T-cell (primary cell): ENCODE measurements around the gene C3orf62. TPM values are rescaled to one million over a fixed set of nuclear protein-coding genes. Genes with fewer than 3 reads are reported as not detected.
"Not testable (repeated sequence)": the region's sequence is repeated elsewhere in the genome, so short reads cannot be mapped to it uniquely, and the experiment has no call there.

ENCODE experiments used
- ATAC-seq, 4 experiments: fragments of 200-7000 bp in 3 of 4; fragments of 150-1000 bp in 1 of 4; cut with Tn5 transposase; replicated peaks in 1 of 4; 1 replicate in 3 of 4; 2 replicates in 1 of 4; pipeline ENCODE4 v1.10.0; 2021; ENCODE audit warnings: moderate library complexity in 3 of 4, mild to moderate bottlenecking in 2 of 4, moderate number of reproducible peaks in 1 of 4
- CTCF ChIA-PET, 2 donors: fragments of 300-600 bp; sonication (Branson Sonifier 250); formaldehyde crosslinking; loops; one replicate each; lab custom pipeline; 2022; ENCODE audit warnings: antibody characterized with exemption in 2 of 2; lab: Charles Lee
- POLR2A ChIA-PET, 2 donors: fragments of 300-600 bp; sonication (Branson Sonifier 250); formaldehyde crosslinking; loops; one replicate each; lab custom pipeline; 2022; ENCODE audit warnings: antibody characterized with exemption in 2 of 2; lab: Charles Lee
- DNase-seq, 35 experiments: peaks; one replicate each; pipeline versions ENCODE4 v3.0.0 to v3.0.0-alpha.2; 2013 to 2023
- H3K27ac ChIP-seq: one replicate; pipeline ENCODE4 v1.5.1; 2013; ENCODE audit warnings: low read length
- H3K27me3 ChIP-seq, 2 experiments: replicated peaks in 1 of 2; 1 replicate in 1 of 2; 2 replicates in 1 of 2; pipeline versions ENCODE4 v1.6.1 to v1.7.0; 2013; ENCODE audit warnings: low read length in 1 of 2, mixed read lengths in 1 of 2; ENCODE audit not compliant: control insufficient read depth in 2 of 2, insufficient read depth in 2 of 2; ENCODE audit errors: extremely low read depth in 1 of 2
- H3K36me3 ChIP-seq, 2 donors: 1 replicate in 1 of 2; 2 replicates in 1 of 2; pipeline versions ENCODE4 v1.6.1 to v1.7.0; 2013; ENCODE audit warnings: low read length in 1 of 2; ENCODE audit not compliant: control insufficient read depth in 2 of 2, insufficient read depth in 1 of 2; ENCODE audit errors: extremely low read depth in 1 of 2
- H3K4me1 ChIP-seq, 2 experiments: 1 replicate in 1 of 2; 2 replicates in 1 of 2; pipeline versions ENCODE4 v1.6.1 to v1.7.0; 2013; ENCODE audit warnings: low read length in 2 of 2, mixed read lengths in 1 of 2; ENCODE audit not compliant: insufficient read depth in 2 of 2, control insufficient read depth in 1 of 2; ENCODE audit errors: extremely low read depth in 1 of 2
- H3K4me3 ChIP-seq, 2 donors: 1 replicate in 1 of 2; 2 replicates in 1 of 2; pipeline versions ENCODE4 v1.5.1 to v1.7.0; 2013; ENCODE audit warnings: mild to moderate bottlenecking in 2 of 2, low read length in 1 of 2, moderate library complexity in 1 of 2; ENCODE audit not compliant: control insufficient read depth in 1 of 2; ENCODE audit errors: extremely low read depth in 1 of 2
- H3K9me3 ChIP-seq: 2 replicates; pipeline ENCODE4 v1.7.0; 2013
- H3K27ac Mint-ChIP-seq, 2 donors: one replicate each; pipeline ENCODE4 v1.8.0; 2020 to 2021; ENCODE audit warnings: mild to moderate bottlenecking in 2 of 2, mixed read lengths in 2 of 2
- H3K27me3 Mint-ChIP-seq, 2 donors: one replicate each; pipeline ENCODE4 v1.8.0; 2021 to 2022; ENCODE audit warnings: mixed read lengths in 2 of 2
- H3K36me3 Mint-ChIP-seq: one replicate; pipeline ENCODE4 v1.8.0; 2021; ENCODE audit warnings: mixed read lengths
- H3K4me1 Mint-ChIP-seq, 3 donors: one replicate each; pipeline ENCODE4 v1.8.0; 2020 to 2022; ENCODE audit warnings: mixed read lengths in 3 of 3, mild to moderate bottlenecking in 1 of 3
- H3K4me3 Mint-ChIP-seq, 3 donors: one replicate each; pipeline ENCODE4 v1.8.0; 2020 to 2022; ENCODE audit warnings: mild to moderate bottlenecking in 3 of 3, mixed read lengths in 3 of 3, moderate library complexity in 3 of 3
- H3K9me3 Mint-ChIP-seq, 3 donors: one replicate each; pipeline ENCODE4 v1.8.0; 2020 to 2022; ENCODE audit warnings: mixed read lengths in 3 of 3
- WGBS: methylation state at CpG from one replicate; pipeline ENCODE4 v1.1.5; 2013; ENCODE audit warnings: missing lambda C conversion rate; ENCODE audit not compliant: insufficient coverage; 5-methylcytosine and 5-hydroxymethylcytosine counted together
- total RNA-seq, 35 experiments: library from RNA in 6 of 35; stranded (reverse) in 6 of 35; fragments of 120-200 nt in 1 of 35; gene quantifications; one replicate each; pipeline versions ENCODE4 v1.2.1 to v1.2.4 and lab custom pipeline; 2013 to 2026

The C3orf62 gene
- total RNA-seq, 5 donors from 2014 or later (not counting 1 experiment from before 2014, with no cell fraction given), result 8.5 to 12.8 (median 10.9) TPM

GRCh38 chr3:49228817-49229216 lies 48.2 kb downstream of the C3orf62 start:
- H3K36me3 ChIP-seq, H3K27me3 ChIP-seq, H3K4me3 ChIP-seq, ATAC-seq, H3K4me3 Mint-ChIP-seq, H3K4me1 ChIP-seq, H3K27ac Mint-ChIP-seq, CTCF ChIA-PET, H3K4me1 Mint-ChIP-seq, H3K27ac ChIP-seq, H3K9me3 ChIP-seq, DNase-seq, POLR2A ChIA-PET: not testable (repeated sequence)
- peaks cover 13% of the 10 kb centered on the region for H3K36me3 Mint-ChIP-seq
- H3K9me3 Mint-ChIP-seq, result peaks cover 20 to 56% (median 41%) of the 10 kb centered on the region in 3 donors
- H3K27me3 Mint-ChIP-seq, result peaks cover 2 to 15% of the 10 kb centered on the region in 2 donors
- WGBS, result 100% methylated on average over 1 of the region's 5 CpGs

GRCh38 chr3:49222002-49222401 lies 55.0 kb downstream of the C3orf62 start:
- no peak overlapping the region for H3K27ac ChIP-seq
- H3K4me3 ChIP-seq, result no peak overlapping the region
- Mint-ChIP-seq H3K27ac (no peak overlapping the region), H3K4me3 (no peak overlapping the region), H3K4me1 (no peaks in the 10 kb centered on the region), H3K9me3 (peaks cover 3 to 8% (median 6%) of the 10 kb centered on the region in 3 donors), H3K36me3 (no peaks in the 10 kb centered on the region), H3K27me3 (peaks cover 6 to 7% of the 10 kb centered on the region in 2 donors)
- no peaks in the 10 kb centered on the region for H3K36me3 ChIP-seq
- no peaks in the 10 kb centered on the region for H3K4me1 ChIP-seq
- POLR2A ChIA-PET, result no interaction called here
- no peaks in the 10 kb centered on the region for H3K9me3 ChIP-seq
- CTCF ChIA-PET, result no interaction called here
- ATAC-seq, result no peak
- DNase-seq, result no peak
- H3K27me3 ChIP-seq, result peaks cover 0 to 10% of the 10 kb centered on the region in 2 experiments
- WGBS, result 97% methylated on average over 3 of the region's 3 CpGs

GRCh38 chr3:49220985-49221563 lies 56.0 kb downstream of the C3orf62 start:
- H3K36me3 Mint-ChIP-seq, H3K9me3 ChIP-seq, H3K27me3 Mint-ChIP-seq, CTCF ChIA-PET, H3K4me3 Mint-ChIP-seq, H3K4me3 ChIP-seq, DNase-seq, H3K27me3 ChIP-seq, ATAC-seq, H3K27ac ChIP-seq, POLR2A ChIA-PET, H3K27ac Mint-ChIP-seq, H3K4me1 ChIP-seq, H3K9me3 Mint-ChIP-seq, H3K36me3 ChIP-seq, H3K4me1 Mint-ChIP-seq: not testable (repeated sequence)
- 91% methylated on average over 2 of the region's 6 CpGs for WGBS

- WGBS, result 100% methylated on average over 1 of the region's 6 CpGs
- no peaks in the 10 kb centered on the region for H3K36me3 ChIP-seq
- H3K9me3 Mint-ChIP-seq, result peaks cover 0 to 6% (median 0%) of the 10 kb centered on the region in 3 donors
- no peak for DNase-seq
- ChIA-PET POLR2A (no interaction called here), CTCF (no interaction called here)
- H3K27ac ChIP-seq, result no peak overlapping the region
- no peaks in the 10 kb centered on the region for H3K4me1 ChIP-seq
- no peak overlapping the region for H3K4me3 Mint-ChIP-seq
- H3K9me3 ChIP-seq, result no peaks in the 10 kb centered on the region
- peaks cover 0 to 13% of the 10 kb centered on the region in 2 experiments for H3K27me3 ChIP-seq
- no peak overlapping the region for H3K4me3 ChIP-seq
- H3K36me3 Mint-ChIP-seq, result no peaks in the 10 kb centered on the region
- H3K4me1 Mint-ChIP-seq, result no peaks in the 10 kb centered on the region
- ATAC-seq, result no peak
- no peak overlapping the region for H3K27ac Mint-ChIP-seq
- peaks cover 6% of the 10 kb centered on the region in 2 donors for H3K27me3 Mint-ChIP-seq
Measured at GRCh38 chr3:49219132-49219531, 57.9 kb downstream of the C3orf62 start.

Other genes starting within 250 kb of the C3orf62 start
- 100 to 1,000 TPM; 110 to 160 (median 149) TPM for gene IMPDH2, start 247.8 kb downstream of the C3orf62 start, total RNA-seq
- gene QRICH1, start 183.2 kb downstream of the C3orf62 start, total RNA-seq, result 100 to 1,000 TPM; 142 to 202 (median 155) TPM
- gene QARS1, start 172.5 kb downstream of the C3orf62 start, total RNA-seq, result 100 to 1,000 TPM; 215 to 261 (median 245) TPM
- gene USP19, start 156.4 kb downstream of the C3orf62 start, total RNA-seq, result 100 to 1,000 TPM in 3 of 5 donors, 10 to 100 TPM in 2; 56.5 to 117 (median 105) TPM
- 1 to 10 TPM in 3 of 5 donors, under 1 TPM in 2; 0.25 to 3.7 (median 2.1) TPM for gene LAMB2, start 144.2 kb downstream of the C3orf62 start, total RNA-seq
- gene CCDC71, start 110.9 kb downstream of the C3orf62 start, total RNA-seq, result 10 to 100 TPM; 20.4 to 37.0 (median 35.8) TPM
- gene KLHDC8B, start 105.6 kb downstream of the C3orf62 start, total RNA-seq, result 1 to 10 TPM; 2.0 to 7.3 (median 4.7) TPM
- 100 to 1,000 TPM; 101 to 107 (median 103) TPM for gene USP4, start 62.8 kb upstream of the C3orf62 start, total RNA-seq
- 10 to 100 TPM; 45.1 to 87.5 (median 73.8) TPM for gene GPX1, start 81.1 kb upstream of the C3orf62 start, total RNA-seq
- 100 to 1,000 TPM; 247 to 279 (median 269) TPM for gene RHOA, start 134.7 kb upstream of the C3orf62 start, total RNA-seq
- gene TCTA, start 135.2 kb upstream of the C3orf62 start, total RNA-seq, result 10 to 100 TPM; 22.8 to 38.2 (median 34.3) TPM
- gene AMT, start 145.2 kb upstream of the C3orf62 start, total RNA-seq, result 10 to 100 TPM in 4 of 5 donors, 1 to 10 TPM in 1; 9.6 to 14.1 (median 11.1) TPM
- 10 to 100 TPM; 17.5 to 26.1 (median 24.1) TPM for gene NICN1, start 152.1 kb upstream of the C3orf62 start, total RNA-seq
- 10 to 100 TPM; 16.5 to 19.4 (median 18.1) TPM for gene DAG1, start 193.0 kb upstream of the C3orf62 start, total RNA-seq